Activated T-cell treated with anti-CD3 and anti-CD28 coated beads, Interleukin-2, amount 50 U/mL, for 4 hours (primary cell): Measurements from ENCODE around the gene ARSG. TPM values are rescaled to one million over a fixed set of nuclear protein-coding genes. Genes with fewer than 3 reads are reported as not detected.
A peak's percentile ranks its signal among the peaks of the same experiment; 100 is the strongest.
"Not testable (repeated sequence)": the region's sequence is repeated elsewhere in the genome, so short reads cannot be mapped to it uniquely, and the experiment has no call there.

ENCODE experiments used
- ATAC-seq, 2 donors: fragments of 200-7000 bp; cut with Tn5 transposase; one replicate each; pipeline ENCODE4 v1.10.0; 2021
- DNase-seq: peaks from one replicate; pipeline ENCODE4 v3.0.0-alpha.2; 2020
- H3K27me3 Mint-ChIP-seq: one replicate; pipeline ENCODE4 v1.8.0; 2021; ENCODE audit warnings: low read depth, mixed read lengths
- H3K36me3 Mint-ChIP-seq: one replicate; pipeline ENCODE4 v1.8.0; 2022; ENCODE audit warnings: mixed read lengths; ENCODE audit not compliant: insufficient read depth
- H3K4me1 Mint-ChIP-seq: one replicate; pipeline ENCODE4 v1.8.0; 2021; ENCODE audit warnings: low read depth, mixed read lengths
- H3K4me3 Mint-ChIP-seq: one replicate; pipeline ENCODE4 v1.8.0; 2021; ENCODE audit warnings: mild to moderate bottlenecking, moderate library complexity, mixed read lengths
- H3K9me3 Mint-ChIP-seq: one replicate; pipeline ENCODE4 v1.8.0; 2021; ENCODE audit warnings: mixed read lengths
- total RNA-seq, 3 donors: library from RNA; stranded (reverse); gene quantifications; one replicate each; pipeline ENCODE4 v1.2.1, GENCODE V29; 2021

The ARSG gene
- total RNA-seq, 3 donors from 2014 or later = 3.2 to 4.6 (median 4.5) TPM

GRCh38 chr17:68259648-68259951, 31.7 kb upstream of the ARSG start:
- H3K9me3 Mint-ChIP-seq, ATAC-seq, H3K27me3 Mint-ChIP-seq, DNase-seq: not testable (repeated sequence)
- peaks cover 72% of the 10 kb centered on the region for H3K4me1 Mint-ChIP-seq
- peaks cover 19% of the 10 kb centered on the region for H3K36me3 Mint-ChIP-seq
- H3K4me3 Mint-ChIP-seq = peak overlapping the region; percentile 72

GRCh38 chr17:68260051-68260762, 31.1 kb upstream of the ARSG start:
- Mint-ChIP-seq H3K9me3 (no peaks in the 10 kb centered on the region), H3K4me3 (peak overlapping the region; percentile 72), H3K36me3 (peaks cover 15% of the 10 kb centered on the region), H3K4me1 (peaks cover 66% of the 10 kb centered on the region), H3K27me3 (no peaks in the 10 kb centered on the region)
- no peak for DNase-seq
- ATAC-seq = no peak

GRCh38 chr17:68262467-68262866, 28.8 kb upstream of the ARSG start:
- not testable (repeated sequence) for H3K9me3 Mint-ChIP-seq, H3K36me3 Mint-ChIP-seq, H3K27me3 Mint-ChIP-seq, DNase-seq, H3K4me3 Mint-ChIP-seq, ATAC-seq
- H3K4me1 Mint-ChIP-seq = peaks cover 46% of the 10 kb centered on the region

GRCh38 chr17:68263101-68263681, 28.1 kb upstream of the ARSG start:
- not testable (repeated sequence) for H3K27me3 Mint-ChIP-seq, DNase-seq, H3K4me3 Mint-ChIP-seq, H3K9me3 Mint-ChIP-seq, H3K36me3 Mint-ChIP-seq
- peaks cover 42% of the 10 kb centered on the region for H3K4me1 Mint-ChIP-seq
- peak in 1 of 2 donors; percentile 42 for ATAC-seq

- H3K4me1 Mint-ChIP-seq = peaks cover 20% of the 10 kb centered on the region
- not testable (repeated sequence) for H3K4me3 Mint-ChIP-seq, H3K27me3 Mint-ChIP-seq, DNase-seq, ATAC-seq, H3K9me3 Mint-ChIP-seq, H3K36me3 Mint-ChIP-seq
Observed at GRCh38 chr17:68265833-68266232, 25.5 kb upstream of the ARSG start.

GRCh38 chr17:68273722-68274121, 17.6 kb upstream of the ARSG start:
- Mint-ChIP-seq H3K27me3 (no peaks in the 10 kb centered on the region), H3K36me3 (peaks cover 31% of the 10 kb centered on the region), H3K4me1 (no peaks in the 10 kb centered on the region)

GRCh38 chr17:68276339-68276738, 15.0 kb upstream of the ARSG start:
- not testable (repeated sequence) for ATAC-seq, H3K4me1 Mint-ChIP-seq, H3K4me3 Mint-ChIP-seq, H3K27me3 Mint-ChIP-seq, DNase-seq, H3K9me3 Mint-ChIP-seq
- H3K36me3 Mint-ChIP-seq = peaks cover 36% of the 10 kb centered on the region

More at GRCh38 chr17:68273722-68274121, 17.6 kb upstream of the ARSG start:
- H3K9me3 Mint-ChIP-seq = no peaks in the 10 kb centered on the region
- ATAC-seq = no peak
- H3K4me3 Mint-ChIP-seq = no peak overlapping the region
- DNase-seq = no peak

- DNase-seq = no peak
- no peak for ATAC-seq
- Mint-ChIP-seq H3K4me1 (peaks cover 10% of the 10 kb centered on the region), H3K9me3 (no peaks in the 10 kb centered on the region), H3K4me3 (no peak overlapping the region), H3K36me3 (peaks cover 39% of the 10 kb centered on the region), H3K27me3 (no peaks in the 10 kb centered on the region)
Observed at GRCh38 chr17:68277807-68278206, 13.5 kb upstream of the ARSG start.

GRCh38 chr17:68281965-68282364, 9.3 kb upstream of the ARSG start:
- not testable (repeated sequence) for DNase-seq, H3K9me3 Mint-ChIP-seq, H3K4me3 Mint-ChIP-seq, H3K27me3 Mint-ChIP-seq, ATAC-seq
- Mint-ChIP-seq H3K36me3 (peaks cover 35% of the 10 kb centered on the region), H3K4me1 (peaks cover 13% of the 10 kb centered on the region)

GRCh38 chr17:68288375-68288774, 2.9 kb upstream of the ARSG start:
- ATAC-seq (no peak), DNase-seq (no peak)
- no peaks in the 10 kb centered on the region for H3K27me3 Mint-ChIP-seq
- peak overlapping the region; percentile 97 for H3K4me3 Mint-ChIP-seq
- H3K4me1 Mint-ChIP-seq = peaks cover 47% of the 10 kb centered on the region
- peaks cover 2% of the 10 kb centered on the region for H3K36me3 Mint-ChIP-seq
- H3K9me3 Mint-ChIP-seq = no peaks in the 10 kb centered on the region

- peak overlapping the region; percentile 97 for H3K4me3 Mint-ChIP-seq
- H3K27me3 Mint-ChIP-seq = no peaks in the 10 kb centered on the region
- no peaks in the 10 kb centered on the region for H3K9me3 Mint-ChIP-seq
- peaks cover 47% of the 10 kb centered on the region for H3K4me1 Mint-ChIP-seq
- no peak for DNase-seq
- no peak for ATAC-seq
- peaks cover 2% of the 10 kb centered on the region for H3K36me3 Mint-ChIP-seq
Observed at GRCh38 chr17:68288804-68289203, 2.5 kb upstream of the ARSG start.

GRCh38 chr17:68289473-68289872, 1.8 kb upstream of the ARSG start:
- ATAC-seq (no peak), DNase-seq (no peak)
- H3K4me3 Mint-ChIP-seq = peak overlapping the region; percentile 97
- peaks cover 47% of the 10 kb centered on the region for H3K4me1 Mint-ChIP-seq
- H3K36me3 Mint-ChIP-seq = peaks cover 2% of the 10 kb centered on the region
- no peaks in the 10 kb centered on the region for H3K27me3 Mint-ChIP-seq
- H3K9me3 Mint-ChIP-seq = no peaks in the 10 kb centered on the region

GRCh38 chr17:68289936-68290267, 1.4 kb upstream of the ARSG start:
- DNase-seq (no peak), ATAC-seq (no peak)
- H3K4me1 Mint-ChIP-seq = peaks cover 51% of the 10 kb centered on the region
- H3K4me3 Mint-ChIP-seq = peak overlapping the region; percentile 97
- H3K9me3 Mint-ChIP-seq = no peaks in the 10 kb centered on the region
- H3K36me3 Mint-ChIP-seq = peaks cover 2% of the 10 kb centered on the region
- no peaks in the 10 kb centered on the region for H3K27me3 Mint-ChIP-seq

GRCh38 chr17:68290268-68290954, 884 bp upstream of the ARSG start:
- ATAC-seq (no peak), DNase-seq (peak; percentile 38)
- Mint-ChIP-seq H3K36me3 (no peaks in the 10 kb centered on the region), H3K4me3 (peak overlapping the region; percentile 97), H3K9me3 (no peaks in the 10 kb centered on the region), H3K4me1 (peaks cover 54% of the 10 kb centered on the region), H3K27me3 (no peaks in the 10 kb centered on the region)
